IPS-NIHi11 (cell line): Measurements from ENCODE around the gene HECTD4.
"Not testable (repeated sequence)": the region's sequence is repeated elsewhere in the genome, so short reads cannot be mapped to it uniquely, and the experiment has no call there.

Experiments
- DNase-seq: peaks from one replicate; pipeline ENCODE4 v3.0.0; 2012; ENCODE audit warnings: mixed read lengths, low spot score

HECTD4 gene

GRCh38 chr12:112381883-112382796, at the start of gene HECTD4:
HECTD4 (minus strand) TSS chr12:112382431; CDS start chr12:112382128, 303 bp downstream.
- DNase-seq: peak; percentile 99

GRCh38 chr12:112431965-112432364, 49.7 kb upstream of the HECTD4 start:
- no peak for DNase-seq

- no peak for DNase-seq
Observed at GRCh38 chr12:112430929-112431328, 48.7 kb upstream of the HECTD4 start.

- no peak for DNase-seq
Observed at GRCh38 chr12:112427760-112428159, 45.5 kb upstream of the HECTD4 start.

- DNase-seq: no peak
Observed at GRCh38 chr12:112425582-112426382, 43.6 kb upstream of the HECTD4 start.

GRCh38 chr12:112424126-112424525, 41.9 kb upstream of the HECTD4 start:
- no peak for DNase-seq

- DNase-seq: no peak
Observed at GRCh38 chr12:112422531-112422930, 40.3 kb upstream of the HECTD4 start.

- DNase-seq: no peak
Observed at GRCh38 chr12:112421363-112421762, 39.1 kb upstream of the HECTD4 start.

- no peak for DNase-seq
Observed at GRCh38 chr12:112420740-112421139, 38.5 kb upstream of the HECTD4 start.

GRCh38 chr12:112419297-112420133, 37.3 kb upstream of the HECTD4 start:
- DNase-seq: no peak

GRCh38 chr12:112418608-112419296, 36.5 kb upstream of the HECTD4 start, which contains the start of gene PTPN11:
PTPN11 (plus strand) TSS chr12:112418947; CDS start chr12:112419112, 165 bp downstream.
- DNase-seq: peak; percentile 92

GRCh38 chr12:112418273-112418607, 36.0 kb upstream of the HECTD4 start:
- no peak for DNase-seq

- not testable (repeated sequence) for DNase-seq
Observed at GRCh38 chr12:112415457-112415856, 33.2 kb upstream of the HECTD4 start.

GRCh38 chr12:112413855-112414625, 31.8 kb upstream of the HECTD4 start:
- no peak for DNase-seq

GRCh38 chr12:112409906-112410244, 27.6 kb upstream of the HECTD4 start:
- DNase-seq: no peak

- DNase-seq: peak; percentile 86
Observed at GRCh38 chr12:112409064-112409905, 27.1 kb upstream of the HECTD4 start, which contains the start of gene RPL6. RPL6 (minus strand) TSS chr12:112409605; CDS start chr12:112408656, 949 bp downstream.

GRCh38 chr12:112408621-112409020, 26.4 kb upstream of the HECTD4 start:
- no peak for DNase-seq

GRCh38 chr12:112407683-112408082, 25.5 kb upstream of the HECTD4 start:
- DNase-seq: not testable (repeated sequence)
